IPS-15b (cell line): ENCODE measurements around the gene RPRD1A.
"Not testable (repeated sequence)": the region's sequence is repeated elsewhere in the genome, so short reads cannot be mapped to it uniquely, and the experiment has no call there.

Experiments used
- H3K27me3 ChIP-seq: one replicate; pipeline ENCODE4 v1.6.1; 2013; ENCODE audit warnings: low read length; ENCODE audit not compliant: control insufficient read depth, insufficient read depth
- H3K36me3 ChIP-seq: one replicate; pipeline ENCODE4 v1.6.1; 2013; ENCODE audit warnings: low read length; ENCODE audit not compliant: control insufficient read depth, insufficient read depth
- H3K4me1 ChIP-seq: one replicate; pipeline ENCODE4 v1.6.1; 2013; ENCODE audit warnings: mild to moderate bottlenecking, low read length; ENCODE audit not compliant: control insufficient read depth, insufficient read depth
- H3K4me3 ChIP-seq: one replicate; pipeline ENCODE4 v1.5.1; 2013; ENCODE audit warnings: low read depth, low read length
- H3K9ac ChIP-seq: one replicate; pipeline ENCODE4 v1.6.1; 2013; ENCODE audit warnings: low read depth, mild to moderate bottlenecking, low read length
- H3K9me3 ChIP-seq: one replicate; pipeline ENCODE4 v1.6.1; 2013; ENCODE audit warnings: mild to moderate bottlenecking, low read length; ENCODE audit not compliant: control insufficient read depth, insufficient read depth

Gene RPRD1A

DNA sequence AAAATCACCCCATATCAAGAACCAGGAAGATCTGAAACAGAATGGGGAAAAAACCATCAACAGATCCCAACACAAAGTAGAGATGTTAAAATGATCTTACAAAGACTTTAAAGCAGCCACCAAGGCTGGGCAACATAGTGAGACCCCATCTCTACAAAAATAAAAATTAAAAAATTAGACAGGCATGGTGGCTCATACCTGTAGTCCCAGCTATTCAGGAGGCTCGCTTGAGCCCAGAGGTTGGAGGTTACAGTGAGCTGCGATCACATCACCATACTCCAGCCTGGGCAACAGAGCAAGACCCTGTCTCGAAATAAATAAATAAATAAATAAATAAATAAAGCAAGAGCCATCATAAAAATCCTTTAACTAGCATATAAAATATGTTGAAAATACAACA is 20.5 kb downstream of the RPRD1A start:
- H3K36me3 ChIP-seq: no peaks in the 10 kb centered on the region
- H3K9me3 ChIP-seq: no peaks in the 10 kb centered on the region
- H3K4me3 ChIP-seq: no peak overlapping the region
- no peak overlapping the region for H3K9ac ChIP-seq
- no peaks in the 10 kb centered on the region for H3K27me3 ChIP-seq
- H3K4me1 ChIP-seq: peaks cover 26% of the 10 kb centered on the region

DNA sequence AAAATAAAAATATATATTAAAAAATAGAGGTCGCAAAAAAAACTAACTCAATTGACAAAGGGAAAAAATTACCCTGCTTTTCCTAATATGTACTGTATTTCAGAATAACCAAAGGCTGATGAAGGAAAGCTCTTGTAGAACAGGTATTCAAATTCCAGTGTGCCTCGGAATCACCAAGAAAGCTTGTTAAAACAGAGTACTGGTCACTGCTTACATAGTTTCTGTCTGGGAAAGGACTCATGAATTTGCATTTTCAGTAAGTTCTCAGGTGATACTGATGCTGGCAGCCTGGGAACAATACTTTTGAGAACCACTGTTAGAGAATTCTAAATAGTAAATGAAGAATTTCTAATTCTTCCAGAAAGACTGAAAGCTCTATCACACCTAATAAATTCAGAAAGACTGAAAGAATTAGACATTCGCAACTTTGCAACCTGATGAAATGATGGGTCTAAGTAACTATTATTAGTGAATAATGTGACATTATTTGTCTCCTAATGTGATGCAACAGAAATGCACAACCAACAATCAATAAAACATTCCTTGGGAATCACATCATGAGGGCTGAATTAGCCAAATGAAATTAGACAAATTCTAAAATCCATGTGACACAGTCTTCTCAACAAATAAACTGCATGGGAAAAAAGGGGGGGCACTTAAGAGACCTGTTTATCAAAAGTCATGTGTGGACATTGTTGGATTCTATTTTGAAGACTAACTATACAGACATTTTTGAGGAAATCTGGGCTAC is 21.9 kb downstream of the RPRD1A start:
- Histone ChIP-seq H3K4me1 (peaks cover 29% of the 10 kb centered on the region), H3K27me3 (no peaks in the 10 kb centered on the region), H3K9ac (no peak overlapping the region), H3K36me3 (no peaks in the 10 kb centered on the region), H3K4me3 (no peak overlapping the region), H3K9me3 (no peaks in the 10 kb centered on the region)

DNA sequence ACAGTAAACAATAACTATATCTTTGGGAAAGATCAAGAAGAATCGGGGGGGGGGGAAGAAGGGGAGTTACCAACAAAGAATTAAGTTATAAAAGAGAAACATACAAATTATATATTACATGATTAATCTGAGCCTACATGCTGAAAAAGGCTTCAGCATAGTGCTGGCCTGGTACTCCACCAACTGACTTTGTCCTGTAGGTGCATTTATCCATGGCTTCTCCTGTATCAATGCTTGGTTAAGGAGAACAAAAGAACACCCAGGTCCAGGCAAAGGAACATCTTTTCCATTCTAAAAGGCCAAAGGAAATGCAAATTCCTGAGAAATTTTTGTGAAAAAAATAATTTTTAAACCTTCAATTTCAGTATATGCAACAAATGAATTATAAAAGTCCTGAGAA is 24.2 kb downstream of the RPRD1A start:
- no peak overlapping the region for H3K9ac ChIP-seq
- H3K27me3 ChIP-seq: no peaks in the 10 kb centered on the region
- peaks cover 19% of the 10 kb centered on the region for H3K4me1 ChIP-seq
- H3K36me3 ChIP-seq: peaks cover 7% of the 10 kb centered on the region
- H3K9me3 ChIP-seq: peaks cover 7% of the 10 kb centered on the region
- H3K4me3 ChIP-seq: no peak overlapping the region

DNA sequence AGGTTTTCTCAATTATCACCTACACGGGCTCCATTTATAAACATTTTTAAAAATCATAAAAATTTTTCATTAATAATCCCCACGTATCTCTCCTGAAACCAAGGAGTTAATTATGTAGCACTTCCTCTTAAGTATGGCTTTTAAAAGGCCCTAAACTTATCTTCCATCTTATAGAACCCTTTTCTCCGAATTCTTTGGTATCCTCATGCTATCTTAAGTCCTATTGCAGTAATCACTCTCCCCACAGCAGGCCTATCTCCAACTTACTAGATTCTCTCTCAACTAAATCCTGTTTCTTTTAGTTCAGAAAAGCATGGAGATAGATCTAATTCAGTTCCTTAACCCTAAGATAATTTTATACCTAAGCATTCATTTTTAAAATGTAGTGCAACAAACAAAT is 26.2 kb downstream of the RPRD1A start:
- peaks cover 10% of the 10 kb centered on the region for H3K9me3 ChIP-seq
- H3K27me3 ChIP-seq: no peaks in the 10 kb centered on the region
- peaks cover 16% of the 10 kb centered on the region for H3K4me1 ChIP-seq
- no peak overlapping the region for H3K9ac ChIP-seq
- H3K36me3 ChIP-seq: peaks cover 7% of the 10 kb centered on the region
- H3K4me3 ChIP-seq: no peak overlapping the region

DNA sequence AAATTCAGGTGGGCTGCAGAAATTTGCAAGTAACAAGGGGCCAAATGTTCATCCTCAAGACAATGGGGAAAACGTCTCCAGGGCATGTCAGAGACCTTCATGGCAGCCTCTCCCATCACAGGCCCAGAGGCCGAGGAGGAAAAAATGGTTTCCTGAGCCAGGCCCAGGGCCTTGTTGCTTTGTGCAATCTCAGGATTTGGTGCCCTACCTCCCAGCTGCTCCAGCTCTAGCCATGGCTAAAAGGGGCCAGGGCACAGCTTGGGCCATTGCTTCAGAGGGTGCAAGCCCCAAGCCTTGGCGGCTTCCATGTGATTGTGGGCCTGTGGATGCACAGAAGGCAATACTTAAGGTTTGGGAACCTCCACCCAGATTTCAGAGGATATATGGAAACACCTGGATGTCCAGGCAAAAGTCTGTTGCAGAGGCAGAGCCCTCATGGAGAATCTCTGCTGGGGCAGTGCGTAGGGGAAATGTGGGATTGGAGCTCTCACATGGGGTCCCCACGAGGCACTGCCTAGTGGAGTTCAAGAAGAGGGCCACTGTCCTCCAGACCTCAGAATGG is 29.2 kb downstream of the RPRD1A start:
- peaks cover 10% of the 10 kb centered on the region for H3K9me3 ChIP-seq
- no peak overlapping the region for H3K4me3 ChIP-seq
- H3K36me3 ChIP-seq: peaks cover 7% of the 10 kb centered on the region

DNA sequence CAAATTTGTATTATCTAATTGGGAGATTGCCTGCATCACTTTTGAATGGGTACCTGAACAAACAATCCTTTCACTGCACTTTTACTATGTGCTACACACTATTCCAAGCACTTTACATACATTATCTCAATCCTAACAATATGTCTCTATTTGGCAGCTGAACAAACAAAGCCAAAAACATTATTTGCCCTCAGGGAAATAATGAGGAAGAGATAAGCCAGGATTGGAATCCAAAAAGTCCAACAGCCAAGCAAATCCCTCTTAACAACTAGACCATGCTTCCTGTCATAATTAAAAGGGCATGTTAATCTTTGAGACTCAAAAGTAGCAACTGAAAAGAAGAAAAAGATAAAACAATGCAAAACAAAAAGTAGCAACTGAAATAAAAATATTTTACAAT is 32.1 kb downstream of the RPRD1A start:
- Histone ChIP-seq H3K36me3 (peaks cover 7% of the 10 kb centered on the region), H3K4me1 (no peaks in the 10 kb centered on the region), H3K9me3 (peaks cover 10% of the 10 kb centered on the region), H3K27me3 (no peaks in the 10 kb centered on the region), H3K4me3 (no peak overlapping the region), H3K9ac (no peak overlapping the region)

More for the DNA sequence above, 29.2 kb downstream of the RPRD1A start:
- Histone ChIP-seq H3K27me3 (no peaks in the 10 kb centered on the region), H3K4me1 (peaks cover 12% of the 10 kb centered on the region), H3K9ac (no peak overlapping the region)

DNA sequence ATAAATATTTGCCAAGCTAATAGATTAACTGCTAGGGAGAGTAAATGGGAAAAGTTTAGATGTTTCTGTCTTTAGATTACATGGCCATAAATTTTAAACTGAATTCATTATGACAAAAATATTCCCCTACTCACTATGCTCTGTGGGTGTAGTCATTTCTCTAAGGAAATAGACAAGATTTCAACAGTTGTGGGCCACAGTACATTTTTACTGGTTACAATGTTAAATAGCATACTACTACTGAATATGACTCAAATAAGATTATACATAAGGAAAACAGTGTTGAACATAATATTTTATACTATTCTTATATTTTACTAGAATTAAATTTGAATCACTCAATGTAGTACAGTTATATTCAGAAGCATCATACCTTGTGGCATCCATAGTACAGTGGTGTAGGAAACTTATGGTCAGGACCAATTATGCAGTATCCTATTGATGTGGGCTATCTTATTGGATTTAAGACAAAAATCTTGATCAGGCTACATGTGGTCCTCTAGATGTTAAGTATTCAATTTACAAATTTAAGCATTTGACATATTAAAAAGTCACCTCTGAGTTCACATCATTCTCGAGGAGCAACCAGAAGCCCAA is 33.0 kb downstream of the RPRD1A start:
- H3K9ac ChIP-seq: no peak overlapping the region
- peaks cover 10% of the 10 kb centered on the region for H3K9me3 ChIP-seq
- H3K27me3 ChIP-seq: no peaks in the 10 kb centered on the region
- H3K4me1 ChIP-seq: no peaks in the 10 kb centered on the region
- H3K4me3 ChIP-seq: no peak overlapping the region
- peaks cover 7% of the 10 kb centered on the region for H3K36me3 ChIP-seq

DNA sequence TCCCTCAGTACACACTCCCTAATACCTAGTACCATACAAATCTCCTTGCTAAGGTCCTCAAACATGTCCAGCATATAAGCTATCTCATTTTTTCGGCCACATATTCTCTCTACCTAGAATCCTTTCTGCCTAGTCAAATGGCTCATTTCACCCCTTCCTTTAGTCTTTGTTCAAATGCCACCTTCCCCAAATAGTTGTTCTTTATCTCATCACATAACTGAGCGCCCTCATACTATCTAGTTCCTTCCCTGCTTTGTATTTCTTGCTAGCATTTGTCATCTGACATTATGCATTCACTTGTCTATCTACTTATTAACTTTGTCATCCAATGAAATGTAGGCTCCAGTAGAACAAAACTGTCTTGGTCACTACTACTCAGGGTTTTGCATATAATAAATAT is 35.5 kb downstream of the RPRD1A start:
- Histone ChIP-seq H3K9ac (no peak overlapping the region), H3K36me3 (peaks cover under 1% of the 10 kb centered on the region), H3K4me1 (no peaks in the 10 kb centered on the region)

DNA sequence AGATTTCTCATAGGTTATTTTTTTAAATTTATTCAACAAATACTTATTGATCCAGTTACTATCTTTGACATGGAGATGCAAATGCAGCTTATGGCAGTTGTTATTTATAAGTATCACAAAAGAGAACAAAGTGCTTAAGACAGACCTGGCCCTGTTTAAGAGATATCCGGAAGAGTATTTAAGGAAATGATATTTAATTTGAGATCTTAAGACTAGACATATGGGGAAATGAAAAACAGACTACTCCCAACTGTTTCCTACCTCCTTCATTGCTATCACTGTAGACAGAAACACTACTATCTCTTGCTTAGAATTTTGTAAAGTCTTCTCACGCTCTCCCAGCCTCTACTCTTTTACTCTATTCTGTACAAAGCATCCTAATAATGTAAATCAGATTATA is 36.0 kb downstream of the RPRD1A start:
- H3K4me1 ChIP-seq: no peaks in the 10 kb centered on the region
- no peak overlapping the region for H3K4me3 ChIP-seq
- peaks cover 2% of the 10 kb centered on the region for H3K36me3 ChIP-seq
- H3K27me3 ChIP-seq: no peaks in the 10 kb centered on the region
- H3K9me3 ChIP-seq: no peaks in the 10 kb centered on the region
- H3K9ac ChIP-seq: no peak overlapping the region

More for the DNA sequence above, 35.5 kb downstream of the RPRD1A start:
- H3K9me3 ChIP-seq: no peaks in the 10 kb centered on the region
- no peak overlapping the region for H3K4me3 ChIP-seq
- H3K27me3 ChIP-seq: no peaks in the 10 kb centered on the region

DNA sequence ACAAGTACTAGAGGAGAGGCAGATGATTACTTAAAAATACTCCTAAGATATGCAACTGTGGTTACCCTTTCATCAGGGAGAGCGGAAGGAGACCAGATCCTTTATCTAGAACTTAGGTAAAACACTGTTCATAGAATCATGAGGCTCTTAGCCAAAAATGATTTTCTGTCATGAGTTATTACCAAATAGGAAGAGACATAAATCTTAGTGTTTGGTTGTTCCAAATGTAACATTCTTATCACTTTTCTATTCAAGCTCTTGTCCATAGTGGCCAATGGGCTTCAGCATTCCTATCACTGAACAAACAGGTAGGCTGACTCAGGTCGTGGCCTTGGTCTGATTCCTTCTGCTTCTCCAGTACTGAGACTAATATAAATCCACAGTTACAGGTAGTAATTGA is 38.5 kb downstream of the RPRD1A start:
- Histone ChIP-seq H3K36me3 (peaks cover 2% of the 10 kb centered on the region), H3K27me3 (no peaks in the 10 kb centered on the region), H3K9ac (no peak overlapping the region), H3K4me3 (no peak overlapping the region), H3K4me1 (no peaks in the 10 kb centered on the region), H3K9me3 (no peaks in the 10 kb centered on the region)

DNA sequence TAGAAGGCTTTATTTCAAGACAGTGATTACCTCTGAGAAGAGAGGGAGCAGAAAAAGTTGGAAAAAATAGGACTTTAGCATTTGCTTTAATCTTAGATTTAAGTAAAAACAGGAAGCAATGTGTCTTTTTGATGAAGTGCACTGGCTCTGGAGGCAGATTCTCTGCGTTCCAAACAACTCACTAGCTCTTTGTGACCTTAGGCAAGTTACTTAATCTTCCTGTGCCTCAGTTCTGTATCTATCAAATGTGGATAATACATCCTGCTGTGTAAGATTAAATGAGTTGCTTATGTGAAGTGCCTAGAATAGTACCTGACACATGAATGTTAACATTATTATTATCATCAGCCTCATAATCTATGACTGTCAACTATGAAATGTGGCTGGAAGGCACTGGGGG is 42.3 kb downstream of the RPRD1A start:
- H3K9me3 ChIP-seq: no peaks in the 10 kb centered on the region
- H3K9ac ChIP-seq: no peak overlapping the region
- H3K4me1 ChIP-seq: no peaks in the 10 kb centered on the region
- H3K4me3 ChIP-seq: no peak overlapping the region
- H3K36me3 ChIP-seq: peaks cover 2% of the 10 kb centered on the region
- no peaks in the 10 kb centered on the region for H3K27me3 ChIP-seq

DNA sequence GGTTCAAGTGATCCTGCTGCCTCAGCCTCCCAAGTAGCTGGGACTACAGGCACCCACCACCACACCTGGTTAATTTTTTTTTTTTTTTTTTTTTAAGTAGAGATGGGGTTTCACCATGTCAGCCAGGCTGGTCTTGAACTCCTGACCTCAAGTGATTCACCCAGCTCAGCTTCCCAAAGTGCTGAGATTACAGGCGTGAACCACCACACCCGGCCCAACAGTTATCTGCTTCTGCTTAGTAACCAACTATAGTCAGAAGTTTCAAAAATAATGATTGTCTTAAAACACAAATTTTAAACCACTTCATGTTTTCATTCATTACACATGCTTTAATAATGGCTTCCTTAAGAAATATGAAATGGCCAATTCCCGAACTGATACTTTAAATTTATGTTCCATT is 43.1 kb downstream of the RPRD1A start:
- not testable (repeated sequence) for H3K4me1 ChIP-seq, H3K4me3 ChIP-seq, H3K9me3 ChIP-seq, H3K9ac ChIP-seq, H3K36me3 ChIP-seq, H3K27me3 ChIP-seq
